IMR-90 (cell line): Measurements from ENCODE around the gene CPAMD8. TPM values are rescaled to one million over a fixed set of nuclear protein-coding genes. Genes with fewer than 3 reads are reported as not detected.

Experiments used
- ATAC-seq: fragments of 200-7000 bp; cut with Tn5 transposase; 2 replicates; pipeline ENCODE4 v1.9.1; 2020; ENCODE audit warnings: low read depth, mild to moderate bottlenecking, moderate library complexity
- BruUV-seq: library from RNA; stranded (reverse); fragments of 400-500 nt; replicated peaks from 2 replicates; lab custom pipeline; 2021; lab: Mats Ljungman, UMichigan
- CTCF ChIA-PET: fragments of 300-600 bp; formaldehyde crosslinking; extraction: SDS; loops from one replicate; lab custom pipeline; 2021; ENCODE audit warnings: antibody characterized with exemption; lab: Yijun Ruan, JAX
- POLR2A ChIA-PET: fragments of 300-600 bp; sonication (Branson Sonifier 250); formaldehyde crosslinking; loops from one replicate; lab custom pipeline; 2022; ENCODE audit warnings: antibody characterized with exemption; ENCODE audit not compliant: unreplicated experiment; lab: Charles Lee
- DNase-seq: peaks from one replicate; pipeline ENCODE4 v3.0.0; 2013
- H2AFZ ChIP-seq: replicated peaks from 2 replicates; pipeline ENCODE3; 2013; ENCODE audit warnings: low read length, mild to moderate bottlenecking; ENCODE audit not compliant: poor library complexity
- H2AK5ac ChIP-seq: 2 replicates; pipeline ENCODE4 v1.6.1; 2013; ENCODE audit warnings: low read depth, low read length, inconsistent platforms
- H2AK9ac ChIP-seq: replicated peaks from 2 replicates; pipeline ENCODE3; 2013; ENCODE audit warnings: mild to moderate bottlenecking, low read depth, low read length, moderate library complexity; ENCODE audit not compliant: poor library complexity
- H2BK120ac ChIP-seq: 2 replicates; pipeline ENCODE4 v1.6.1; 2013; ENCODE audit warnings: low read depth, low read length, inconsistent platforms
- H2BK15ac ChIP-seq: 3 replicates; pipeline ENCODE4 v1.6.1; 2013; ENCODE audit warnings: low read depth, low read length, inconsistent platforms
- H2BK20ac ChIP-seq: 2 replicates; pipeline ENCODE4 v1.6.1; 2013; ENCODE audit warnings: low read depth, mild to moderate bottlenecking, inconsistent platforms, low read length, moderate library complexity
- H2BK5ac ChIP-seq: 2 replicates; pipeline ENCODE4 v1.6.1; 2013; ENCODE audit warnings: mild to moderate bottlenecking, low read depth, low read length, inconsistent platforms; ENCODE audit not compliant: poor library complexity, severe bottlenecking
- H3K14ac ChIP-seq: replicated peaks from 2 replicates; pipeline ENCODE4 v1.6.1; 2013; ENCODE audit warnings: low read depth, low read length, inconsistent platforms
- H3K18ac ChIP-seq: 2 replicates; pipeline ENCODE4 v1.6.1; 2013; ENCODE audit warnings: low read depth, low read length, control low read depth
- H3K23ac ChIP-seq: 2 replicates; pipeline ENCODE4 v1.6.1; 2013; ENCODE audit warnings: low read depth, low read length, inconsistent platforms
- H3K27ac ChIP-seq: 2 replicates; pipeline ENCODE4 v1.5.1; 2013; ENCODE audit warnings: mild to moderate bottlenecking, control low read depth, low read length; ENCODE audit not compliant: insufficient read depth
- H3K27me3 ChIP-seq: 2 replicates; pipeline ENCODE4 v1.6.1; 2013; ENCODE audit warnings: low read length; ENCODE audit not compliant: control insufficient read depth, insufficient read depth
- H3K36me3 ChIP-seq: 2 replicates; pipeline ENCODE4 v1.6.1; 2013; ENCODE audit warnings: low read length, mixed read lengths; ENCODE audit not compliant: control insufficient read depth, insufficient read depth
- H3K4ac ChIP-seq: 2 replicates; pipeline ENCODE4 v1.6.1; 2013; ENCODE audit warnings: low read depth, low read length, inconsistent platforms
- H3K4me1 ChIP-seq: 2 replicates; pipeline ENCODE4 v1.6.1; 2013; ENCODE audit warnings: low read length, mixed read lengths; ENCODE audit not compliant: control insufficient read depth, insufficient read depth
- H3K4me2 ChIP-seq: 2 replicates; pipeline ENCODE4 v1.6.1; 2013; ENCODE audit warnings: low read depth, mild to moderate bottlenecking, control low read depth, low read length, moderate library complexity
- H3K4me3 ChIP-seq: 2 replicates; pipeline ENCODE4 v1.5.1; 2013; ENCODE audit warnings: low read depth, mild to moderate bottlenecking, control low read depth, low read length, moderate library complexity; ENCODE audit not compliant: insufficient read depth
- H3K56ac ChIP-seq: 2 replicates; pipeline ENCODE4 v1.6.1; 2013; ENCODE audit warnings: low read length, inconsistent platforms; ENCODE audit not compliant: insufficient read depth; ENCODE audit errors: extremely low read depth
- H3K79me1 ChIP-seq, 2 experiments: 2 replicates each; pipeline ENCODE4 v1.6.1; 2013; ENCODE audit warnings: low read length in 2 of 2, inconsistent platforms in 1 of 2, low read depth in 1 of 2
- H3K9ac ChIP-seq: 2 replicates; pipeline ENCODE4 v1.6.1; 2013; ENCODE audit warnings: low read depth, low read length, control low read depth
- H3K9me1 ChIP-seq: 2 replicates; pipeline ENCODE4 v1.6.1; 2013; ENCODE audit warnings: low read length, inconsistent platforms; ENCODE audit not compliant: insufficient read depth
- H3K9me3 ChIP-seq: 2 replicates; pipeline ENCODE4 v1.6.1; 2013; ENCODE audit warnings: low read length; ENCODE audit not compliant: control insufficient read depth, insufficient read depth
- H4K20me1 ChIP-seq: 2 replicates; pipeline ENCODE4 v1.6.1; 2013; ENCODE audit warnings: low read length, inconsistent platforms; ENCODE audit not compliant: insufficient read depth
- H4K5ac ChIP-seq: 2 replicates; pipeline ENCODE4 v1.6.1; 2013; ENCODE audit warnings: mild to moderate bottlenecking, low read depth, low read length, control low read depth
- H4K8ac ChIP-seq, 2 experiments: 2 replicates each; pipeline ENCODE4 v1.6.1; 2013; ENCODE audit warnings: low read depth in 2 of 2, low read length in 2 of 2, control low read depth in 1 of 2, inconsistent platforms in 1 of 2
- H4K91ac ChIP-seq: 2 replicates; pipeline ENCODE4 v1.6.1; 2013; ENCODE audit warnings: low read depth, low read length, inconsistent platforms; ENCODE audit not compliant: insufficient read depth
- CEBPB ChIP-seq: IDR thresholded peaks from 2 replicates; pipeline ENCODE4 v1.6.1; 2012; ENCODE audit warnings: low read depth, low read length, improper control_type of control experiment
- MAFK ChIP-seq: IDR thresholded peaks from 2 replicates; pipeline ENCODE4 v1.6.1; 2012; ENCODE audit warnings: low read depth, low read length, improper control_type of control experiment
- MXI1 ChIP-seq: IDR thresholded peaks from 2 replicates; pipeline ENCODE4 v1.6.1; 2012; ENCODE audit warnings: low read depth, mild to moderate bottlenecking, low read length, moderate library complexity, borderline replicate concordance
- NFE2L2 ChIP-seq: fragments of 150-350 bp; IDR thresholded peaks from 2 replicates; pipeline ENCODE4 v1.6.1; 2016; ENCODE audit warnings: low read depth, mild to moderate bottlenecking, low read length
- POLR2A ChIP-seq: IDR thresholded peaks from 2 replicates; pipeline ENCODE4 v1.6.1; 2012; ENCODE audit warnings: mild to moderate bottlenecking, low read depth, low read length
- RCOR1 ChIP-seq: IDR thresholded peaks from 2 replicates; pipeline ENCODE4 v1.6.1; 2012; ENCODE audit warnings: mild to moderate bottlenecking, low read length, improper control_type of control experiment; ENCODE audit not compliant: insufficient replicate concordance
- SMC3 ChIP-seq: fragments of 150-350 bp; IDR thresholded peaks from 2 replicates; pipeline ENCODE4 v1.6.1; 2016; ENCODE audit warnings: low read depth, mild to moderate bottlenecking, antibody characterized with exemption, low read length, moderate library complexity
- WGBS, 2 experiments: methylation state at CpG; one replicate each; pipeline versions ENCODE4 v1.1.5 to v1.1.7; 2013; ENCODE audit warnings: missing lambda C conversion rate in 2 of 2; ENCODE audit not compliant: insufficient read length in 1 of 2; ENCODE audit errors: extremely low coverage in 2 of 2; 5-methylcytosine and 5-hydroxymethylcytosine counted together
- dilution Hi-C: fragments of 300-500 bp; cut with HindIII; formaldehyde crosslinking; loops from one replicate; pipeline ENCODE4 v1.14.3; 2018; ENCODE audit warnings: low sequenced_read_pairs; ENCODE audit not compliant: unreplicated experiment
- in situ Hi-C: fragments of 300-500 bp; cut with MboI; formaldehyde crosslinking; loops from 3 replicates; pipeline ENCODE4 v1.14.3; 2019; ENCODE audit warnings: low sequenced_read_pairs, inconsistent platforms, mixed read lengths
- intact Hi-C: fragments of 100-400 bp; cut with micrococcal nuclease; formaldehyde crosslinking; loops from 2 replicates; pipeline ENCODE4 v1.10.0; 2022
- polyA plus RNA-seq, 3 experiments: library from polyadenylated mRNA; depleted of rRNA; stranded (reverse); fragments of >200 nt; gene quantifications; 2 replicates each; pipeline ENCODE4 v1.2.3, GENCODE V29; 2012; ENCODE audit warnings: low replicate concordance in 1 of 3
- total RNA-seq: library from RNA; depleted of rRNA; stranded (reverse); fragments of >200 nt; gene quantifications from 2 replicates; pipeline ENCODE4 v1.2.3, GENCODE V29; 2012

CPAMD8 gene
- total and polyA plus RNA-seq, 2 of the 4 experiments (the other 2 are of a cell fraction), result 0.36 to 0.79 TPM

- ATAC-seq (no peak), DNase-seq (no peak)
- ChIA-PET CTCF (no interaction called here), POLR2A (no interaction called here)
- no peak overlapping the region for H2AK5ac ChIP-seq
- no peak overlapping the region for H3K4me2 ChIP-seq
- no peak overlapping the region for H2BK15ac ChIP-seq
- no peak overlapping the region for H2BK20ac ChIP-seq
- no peak overlapping the region for H3K14ac ChIP-seq
- no peaks in the 10 kb centered on the region for H3K36me3 ChIP-seq
- no peak overlapping the region for H3K56ac ChIP-seq
- no peaks in the 10 kb centered on the region for H3K9me3 ChIP-seq
- H2BK120ac ChIP-seq, result no peak overlapping the region
- no peak overlapping the region for H3K9ac ChIP-seq
- no peak overlapping the region for H3K18ac ChIP-seq
- no peak overlapping the region for H2BK5ac ChIP-seq
- TF ChIP-seq POLR2A (no peak), NFE2L2 (no peak), MAFK (no peak), MXI1 (no peak), RCOR1 (no peak), SMC3 (no peak), CEBPB (no peak)
- H3K79me1 ChIP-seq, result no peaks in the 10 kb centered on the region
- no CpG with 5 or more reads among the region's 2 CpGs for WGBS, 2 experiments
- H3K23ac ChIP-seq, result no peak overlapping the region
- no peaks in the 10 kb centered on the region for H4K20me1 ChIP-seq
- no peaks in the 10 kb centered on the region for H3K9me1 ChIP-seq
- no peak overlapping the region for H4K5ac ChIP-seq
- H2AK9ac ChIP-seq, result no peak overlapping the region
- H2AFZ ChIP-seq, result no peak overlapping the region
- H3K4ac ChIP-seq, result no peak overlapping the region
- H3K4me3 ChIP-seq, result no peak overlapping the region
- dilution Hi-C loops (no loop called here), in situ Hi-C loops (no loop called here), intact Hi-C loops (no loop called here)
- no TSS peak for BruUV-seq
- no peaks in the 10 kb centered on the region; the same call in 1 of the 2 replicates for H3K27me3 ChIP-seq
- H3K27ac ChIP-seq, result no peak overlapping the region
- H3K4me1 ChIP-seq, result no peaks in the 10 kb centered on the region
- H4K91ac ChIP-seq, result no peak overlapping the region
- no peak overlapping the region for H4K8ac ChIP-seq
Observed at GRCh38 chr19:16936901-16937300, 89.7 kb downstream of the CPAMD8 start.
